GM21825 (cell line): ENCODE results near the gene TMEM94.

ENCODE experiments used
- ATAC-seq: cut with Tn5 transposase; IDR thresholded peaks from one replicate; pipeline ENCODE4 v1.9.1; 2021; ENCODE audit warnings: mild to moderate bottlenecking, moderate library complexity; ENCODE audit not compliant: unreplicated experiment

TMEM94 gene

GRCh38 chr17:75524269-75524969 is 68.0 kb downstream of the TMEM94 start:
- no peak for ATAC-seq

- peak; percentile 74 for ATAC-seq
Observed at GRCh38 chr17:75524970-75525805, 68.8 kb downstream of the TMEM94 start, which contains the start of gene LLGL2. Gene LLGL2, plus strand, starts transcription at chr17:75525697. Its CDS starts 17,730 bp downstream, at chr17:75543427.

GRCh38 chr17:75525806-75526554 is 69.5 kb downstream of the TMEM94 start:
- ATAC-seq: no peak

- no peak for ATAC-seq
Observed at GRCh38 chr17:75526555-75527270, 70.3 kb downstream of the TMEM94 start.

- ATAC-seq: no peak
Observed at GRCh38 chr17:75530837-75531720, 74.6 kb downstream of the TMEM94 start.

GRCh38 chr17:75531721-75532072 is 75.3 kb downstream of the TMEM94 start:
- no peak for ATAC-seq

GRCh38 chr17:75535119-75535537 is 78.7 kb downstream of the TMEM94 start:
- no peak for ATAC-seq

- no peak for ATAC-seq
Observed at GRCh38 chr17:75535871-75536270, 79.4 kb downstream of the TMEM94 start.

GRCh38 chr17:75536366-75536765 is 79.9 kb downstream of the TMEM94 start:
- ATAC-seq: no peak

- no peak for ATAC-seq
Observed at GRCh38 chr17:75539967-75540729, 83.7 kb downstream of the TMEM94 start.

- ATAC-seq: no peak
Observed at GRCh38 chr17:75540923-75541503, 84.6 kb downstream of the TMEM94 start.

GRCh38 chr17:75542229-75542628 is 85.8 kb downstream of the TMEM94 start:
- ATAC-seq: no peak

GRCh38 chr17:75542728-75543336 is 86.4 kb downstream of the TMEM94 start:
- no peak for ATAC-seq

- no peak for ATAC-seq
Observed at GRCh38 chr17:75544250-75544649, 87.8 kb downstream of the TMEM94 start.

- no peak for ATAC-seq
Observed at GRCh38 chr17:75546181-75546580, 89.7 kb downstream of the TMEM94 start.

GRCh38 chr17:75547091-75547490 is 90.7 kb downstream of the TMEM94 start:
- ATAC-seq: no peak

- ATAC-seq: no peak
Observed at GRCh38 chr17:75548813-75549212, 92.4 kb downstream of the TMEM94 start.
